ENCODE measurements around the gene COPG1. TPM values are rescaled to one million over a fixed set of nuclear protein-coding genes. Genes with fewer than 3 reads are reported as not detected.

The COPG1 gene
- total RNA-seq, 1 experiment from 2014 or later = 225 TPM

DNA sequence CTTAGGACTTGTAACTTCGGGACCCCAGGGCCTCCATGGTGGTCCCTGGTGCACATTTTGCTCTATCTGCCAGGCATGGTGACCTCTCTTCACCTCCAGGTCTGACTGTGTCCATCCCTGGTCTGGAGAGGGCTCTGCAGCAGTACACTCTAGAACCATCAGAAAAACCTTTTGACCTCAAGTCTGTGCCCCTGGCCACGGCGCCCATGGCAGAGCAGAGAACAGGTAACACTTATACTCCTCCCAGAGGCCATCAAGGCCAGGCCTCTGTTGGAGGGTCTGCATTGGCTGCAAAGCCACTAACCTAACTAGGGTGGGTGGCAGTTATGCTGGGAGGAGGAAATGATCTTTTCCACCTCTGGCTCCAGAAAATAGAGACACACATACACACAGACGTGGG lies 19.0 kb downstream of the COPG1 start:
- CTCF ChIA-PET = no interaction called here
- Mint-ChIP-seq H3K27me3 (ENCODE audit: insufficient read depth, unreplicated experiment) (no peaks in the 10 kb centered on the region), H3K4me1 (ENCODE audit: insufficient read depth, unreplicated experiment) (peaks cover 5% of the 10 kb centered on the region), H3K27ac (ENCODE audit: low read depth, unreplicated experiment) (peak overlapping the region; percentile 75), H3K9me3 (ENCODE audit: unreplicated experiment) (no peaks in the 10 kb centered on the region), H3K4me3 (ENCODE audit: unreplicated experiment) (no peak overlapping the region), H3K36me3 (ENCODE audit: insufficient read depth, unreplicated experiment) (peaks cover 96% of the 10 kb centered on the region)
- BruUV-seq (replicated peaks) = no TSS peak
- intact Hi-C loops (cut with micrococcal nuclease) = no loop called here
- no peak for DNase-seq (ENCODE audit: unreplicated experiment)
- POLR2A ChIA-PET = no interaction called here
- no peak for TF ChIP-seq CTCF (IDR thresholded peaks at IDR 0.05; ENCODE audit: unreplicated experiment)

GRCh38 chr3:129271674-129272073 lies 22.3 kb downstream of the COPG1 start:
- BruUV-seq (replicated peaks) = no TSS peak
- POLR2A ChIA-PET = interaction anchor here (0.6 kb wide), 1 partner anchor 49 kb away, joined by 4 read pairs; no protein-coding TSS in a partner anchor
- Mint-ChIP-seq H3K4me3 (ENCODE audit: unreplicated experiment) (no peak overlapping the region), H3K27ac (ENCODE audit: low read depth, unreplicated experiment) (no peak overlapping the region), H3K36me3 (ENCODE audit: insufficient read depth, unreplicated experiment) (peaks cover 90% of the 10 kb centered on the region), H3K9me3 (ENCODE audit: unreplicated experiment) (no peaks in the 10 kb centered on the region), H3K27me3 (ENCODE audit: insufficient read depth, unreplicated experiment) (no peaks in the 10 kb centered on the region), H3K4me1 (ENCODE audit: insufficient read depth, unreplicated experiment) (no peaks in the 10 kb centered on the region)
- DNase-seq (ENCODE audit: unreplicated experiment) = no peak
- TF ChIP-seq CTCF (IDR thresholded peaks at IDR 0.05; ENCODE audit: unreplicated experiment) = no peak
- CTCF ChIA-PET = interaction anchor here (1.2 to 1.5 kb wide), 2 partner anchors 26 to 31 kb away, joined by 3 to 5 read pairs; no protein-coding TSS in a partner anchor
- intact Hi-C loops (cut with micrococcal nuclease) = no loop called here

DNA sequence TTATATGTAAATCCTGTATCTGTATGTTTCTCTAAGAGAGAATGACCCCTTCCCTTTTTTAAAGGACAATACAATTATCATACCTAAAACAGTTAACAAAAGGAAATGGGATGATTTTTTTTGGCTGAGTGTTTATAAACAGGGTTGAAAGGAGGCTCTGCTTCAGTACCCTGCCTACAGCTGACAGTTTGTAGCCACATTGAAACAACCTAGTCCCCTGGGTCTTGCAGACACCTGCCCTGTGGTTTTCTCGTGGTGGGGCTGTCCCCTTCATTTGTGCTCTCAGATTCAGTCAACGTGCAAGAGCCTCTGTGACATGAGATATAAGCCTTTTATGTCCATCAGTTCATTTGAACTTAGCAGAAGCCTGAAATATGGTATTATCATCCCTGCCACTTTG lies 27.0 kb downstream of the COPG1 start:
- CTCF ChIA-PET = no interaction called here
- no TSS peak for BruUV-seq (replicated peaks)
- peaks cover 67% of the 10 kb centered on the region for H3K36me3 Mint-ChIP-seq (ENCODE audit: insufficient read depth, unreplicated experiment)

GRCh38 chr3:129277829-129278271 lies 28.4 kb downstream of the COPG1 start:
- BruUV-seq (replicated peaks) = no TSS peak
- ChIA-PET CTCF (interaction anchor here (0.7 to 1.6 kb wide), 2 partner anchors 22 to 39 kb away, joined by 3 to 7 read pairs; a partner anchor contains a TSS), POLR2A (interaction anchor here (0.8 to 5.7 kb wide), 9 partner anchors 11 to 151 kb away, joined by 3 to 56 read pairs (median 8); partner anchors contain the start of genes COPG1 and EFCAB12)
- TF ChIP-seq CTCF (IDR thresholded peaks at IDR 0.05; ENCODE audit: unreplicated experiment) = no peak
- Mint-ChIP-seq H3K27me3 (ENCODE audit: insufficient read depth, unreplicated experiment) (no peaks in the 10 kb centered on the region), H3K36me3 (ENCODE audit: insufficient read depth, unreplicated experiment) (peaks cover 55% of the 10 kb centered on the region), H3K9me3 (ENCODE audit: unreplicated experiment) (no peaks in the 10 kb centered on the region), H3K4me3 (ENCODE audit: unreplicated experiment) (peak overlapping the region; percentile 97), H3K27ac (ENCODE audit: low read depth, unreplicated experiment) (peak overlapping the region; percentile 90), H3K4me1 (ENCODE audit: insufficient read depth, unreplicated experiment) (peaks cover 8% of the 10 kb centered on the region)
- no peak for DNase-seq (ENCODE audit: unreplicated experiment)
- intact Hi-C loops (cut with micrococcal nuclease) = loop anchor here (2.0 kb wide), 1 partner anchor 37 kb away; no protein-coding TSS in a partner anchor

More for the DNA sequence above, 27.0 kb downstream of the COPG1 start:
- no peaks in the 10 kb centered on the region for H3K27me3 Mint-ChIP-seq (ENCODE audit: insufficient read depth, unreplicated experiment)
- no peak for DNase-seq (ENCODE audit: unreplicated experiment)
- no peak for TF ChIP-seq CTCF (IDR thresholded peaks at IDR 0.05; ENCODE audit: unreplicated experiment)
- no peak overlapping the region for H3K27ac Mint-ChIP-seq (ENCODE audit: low read depth, unreplicated experiment)
- intact Hi-C loops (cut with micrococcal nuclease) = no loop called here
- H3K4me3 Mint-ChIP-seq (ENCODE audit: unreplicated experiment) = no peak overlapping the region
- POLR2A ChIA-PET = interaction anchor here (0.6 to 5.7 kb wide), 3 partner anchors 27 to 409 kb away, joined by 3 to 56 read pairs (median 23); partner anchors contain the start of gene COPG1
- no peaks in the 10 kb centered on the region for H3K9me3 Mint-ChIP-seq (ENCODE audit: unreplicated experiment)
- no peaks in the 10 kb centered on the region for H3K4me1 Mint-ChIP-seq (ENCODE audit: insufficient read depth, unreplicated experiment)

Data from MCF 10A (cell line).